MM.1S (cell line): Measurements from ENCODE around the gene GNPNAT1.
"Not testable (repeated sequence)": the region's sequence is repeated elsewhere in the genome, so short reads cannot be mapped to it uniquely, and the experiment has no call there.

Experiments used
- DNase-seq: peaks from one replicate; pipeline ENCODE4 v3.0.0-alpha.2; 2015
- H2AFZ ChIP-seq: fragments of 300-600 bp; sonication (generic); 2 replicates; pipeline ENCODE4 v1.6.0; 2016; ENCODE audit warnings: antibody characterized with exemption, low read length
- H3F3A ChIP-seq: fragments of 300-600 bp; sonication (generic); 2 replicates; pipeline ENCODE4 v1.6.1; 2016; ENCODE audit warnings: mild to moderate bottlenecking, antibody characterized with exemption, low read length, moderate library complexity, mixed read lengths; ENCODE audit not compliant: insufficient read depth
- H3K27ac ChIP-seq: fragments of 300-600 bp; sonication (generic); 2 replicates; pipeline ENCODE4 v1.5.1; 2016; ENCODE audit warnings: mild to moderate bottlenecking, low read length
- H3K27me3 ChIP-seq: fragments of 300-600 bp; sonication (generic); replicated peaks from 2 replicates; pipeline ENCODE4 v1.6.0; 2016; ENCODE audit warnings: low read length; ENCODE audit not compliant: insufficient read depth
- H3K36me3 ChIP-seq: fragments of 300-600 bp; sonication (generic); replicated peaks from 2 replicates; pipeline ENCODE4 v1.6.1; 2016; ENCODE audit warnings: mild to moderate bottlenecking, low read length, mixed read lengths; ENCODE audit not compliant: insufficient read depth
- H3K4me1 ChIP-seq: fragments of 300-600 bp; sonication (generic); 2 replicates; pipeline ENCODE4 v1.6.1; 2016; ENCODE audit warnings: low read length, mixed read lengths
- H3K4me2 ChIP-seq: fragments of 300-600 bp; sonication (generic); 2 replicates; pipeline ENCODE4 v1.6.0; 2016; ENCODE audit warnings: low read depth, low read length
- H3K4me3 ChIP-seq: fragments of 300-600 bp; sonication (generic); 2 replicates; pipeline ENCODE4 v1.5.1; 2016; ENCODE audit warnings: low read length, mixed read lengths
- H3K79me2 ChIP-seq: fragments of 300-600 bp; sonication (generic); 2 replicates; pipeline ENCODE4 v1.6.1; 2016; ENCODE audit warnings: mixed run types, low read length, mixed read lengths
- H3K9ac ChIP-seq: fragments of 300-600 bp; sonication (generic); 2 replicates; pipeline ENCODE4 v1.6.1; 2016; ENCODE audit warnings: low read length, mixed read lengths
- H3K9me2 ChIP-seq: fragments of 300-600 bp; sonication (generic); replicated peaks from 2 replicates; pipeline ENCODE4 v1.6.1; 2016; ENCODE audit warnings: mild to moderate bottlenecking, low read length, mixed read lengths; ENCODE audit not compliant: insufficient read depth
- H3K9me3 ChIP-seq: fragments of 300-600 bp; sonication (generic); replicated peaks from 2 replicates; pipeline ENCODE4 v1.6.1; 2016; ENCODE audit warnings: mild to moderate bottlenecking, low read length, mixed read lengths; ENCODE audit not compliant: insufficient read depth
- H4K20me1 ChIP-seq: fragments of 300-600 bp; sonication (generic); 2 replicates; pipeline ENCODE4 v1.6.1; 2016; ENCODE audit warnings: mild to moderate bottlenecking, low read length, moderate library complexity, mixed read lengths; ENCODE audit not compliant: insufficient read depth
- EZH2 ChIP-seq: fragments of 300-600 bp; sonication (generic); optimal IDR thresholded peaks from 2 replicates; pipeline ENCODE3; 2017; ENCODE audit warnings: low read depth, mild to moderate bottlenecking, antibody characterized with exemption, low read length, mixed read lengths
- EZH2phosphoT487 ChIP-seq: fragments of 300-600 bp; sonication (generic); IDR thresholded peaks from 2 replicates; pipeline ENCODE4 v1.6.1; 2018; ENCODE audit warnings: antibody characterized with exemption, low read length
- TF ChIP-seq, protein P1 (sequence below): fragments of 300-600 bp; sonication (generic); IDR thresholded peaks from 2 replicates; pipeline ENCODE4 v1.5.1; 2016; ENCODE audit warnings: antibody characterized with exemption, low read length, mixed read lengths

The GNPNAT1 gene

DNA sequence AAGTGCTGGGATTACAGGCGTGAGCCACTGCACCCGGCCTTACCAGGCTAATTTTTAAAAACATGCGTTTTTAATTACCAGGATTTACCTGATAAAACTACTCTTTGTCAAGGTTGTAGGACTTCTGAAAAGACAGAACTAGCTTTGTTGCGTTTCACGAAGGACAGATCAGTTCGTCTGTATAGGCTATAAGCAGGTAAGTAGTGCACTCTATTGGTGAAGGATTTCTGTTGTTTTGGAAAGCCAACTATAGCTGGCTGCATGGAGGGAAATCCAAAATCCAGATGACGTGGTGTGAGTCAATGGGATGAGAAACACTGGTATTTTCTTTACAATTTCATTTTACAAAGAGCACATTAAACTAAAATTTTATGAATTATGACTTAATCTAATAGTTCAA is 14.6 kb downstream of the GNPNAT1 start:
- Histone ChIP-seq H3K4me2 (no peak overlapping the region), H3K9me3 (no peaks in the 10 kb centered on the region), H3F3A (no peaks in the 10 kb centered on the region), H3K27me3 (no peaks in the 10 kb centered on the region), H3K27ac (no peak overlapping the region), H3K4me3 (no peak overlapping the region), H2AFZ (no peak overlapping the region), H3K36me3 (no peaks in the 10 kb centered on the region), H3K9ac (no peak overlapping the region), H3K4me1 (no peaks in the 10 kb centered on the region), H3K79me2 (no peaks in the 10 kb centered on the region), H3K9me2 (no peaks in the 10 kb centered on the region), H4K20me1 (no peaks in the 10 kb centered on the region)
- TF ChIP-seq EZH2 (no peak), EZH2phosphoT487 (no peak)
- TF ChIP-seq, protein P1, sequence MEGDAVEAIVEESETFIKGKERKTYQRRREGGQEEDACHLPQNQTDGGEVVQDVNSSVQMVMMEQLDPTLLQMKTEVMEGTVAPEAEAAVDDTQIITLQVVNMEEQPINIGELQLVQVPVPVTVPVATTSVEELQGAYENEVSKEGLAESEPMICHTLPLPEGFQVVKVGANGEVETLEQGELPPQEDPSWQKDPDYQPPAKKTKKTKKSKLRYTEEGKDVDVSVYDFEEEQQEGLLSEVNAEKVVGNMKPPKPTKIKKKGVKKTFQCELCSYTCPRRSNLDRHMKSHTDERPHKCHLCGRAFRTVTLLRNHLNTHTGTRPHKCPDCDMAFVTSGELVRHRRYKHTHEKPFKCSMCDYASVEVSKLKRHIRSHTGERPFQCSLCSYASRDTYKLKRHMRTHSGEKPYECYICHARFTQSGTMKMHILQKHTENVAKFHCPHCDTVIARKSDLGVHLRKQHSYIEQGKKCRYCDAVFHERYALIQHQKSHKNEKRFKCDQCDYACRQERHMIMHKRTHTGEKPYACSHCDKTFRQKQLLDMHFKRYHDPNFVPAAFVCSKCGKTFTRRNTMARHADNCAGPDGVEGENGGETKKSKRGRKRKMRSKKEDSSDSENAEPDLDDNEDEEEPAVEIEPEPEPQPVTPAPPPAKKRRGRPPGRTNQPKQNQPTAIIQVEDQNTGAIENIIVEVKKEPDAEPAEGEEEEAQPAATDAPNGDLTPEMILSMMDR, result no peak
- no peak for DNase-seq

DNA sequence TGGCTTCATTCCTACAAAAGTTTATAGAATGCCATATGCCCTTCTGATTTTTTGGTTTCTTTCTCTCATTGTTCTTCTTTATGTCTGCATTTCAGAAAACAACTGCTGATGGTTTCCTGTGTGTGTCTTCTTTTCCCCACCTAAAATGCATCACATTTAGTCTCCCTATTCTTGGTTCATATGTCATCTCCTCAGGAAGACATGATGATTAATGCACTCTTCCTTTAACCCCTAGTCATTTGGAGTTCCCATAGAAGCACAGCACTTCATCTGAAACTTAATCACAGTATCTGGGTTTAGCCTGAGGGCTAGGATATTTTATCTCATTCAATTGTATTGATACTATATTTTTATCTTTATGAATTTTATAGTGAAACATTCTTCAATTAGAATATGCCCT is 21.5 kb downstream of the GNPNAT1 start:
- H3K9me2 ChIP-seq, result no peaks in the 10 kb centered on the region
- H3K27ac ChIP-seq, result no peak overlapping the region
- no peak for DNase-seq
- no peaks in the 10 kb centered on the region for H4K20me1 ChIP-seq
- H3K4me2 ChIP-seq, result no peak overlapping the region
- no peaks in the 10 kb centered on the region for H3K4me1 ChIP-seq
- H3K9me3 ChIP-seq, result no peaks in the 10 kb centered on the region
- no peak overlapping the region for H3K4me3 ChIP-seq
- H2AFZ ChIP-seq, result no peak overlapping the region
- no peaks in the 10 kb centered on the region for H3K36me3 ChIP-seq
- H3K27me3 ChIP-seq, result no peaks in the 10 kb centered on the region
- no peaks in the 10 kb centered on the region for H3F3A ChIP-seq
- no peak overlapping the region for H3K9ac ChIP-seq
- no peaks in the 10 kb centered on the region for H3K79me2 ChIP-seq
- TF ChIP-seq, protein P1, result no peak
- TF ChIP-seq EZH2, result no peak
- TF ChIP-seq EZH2phosphoT487, result no peak

DNA sequence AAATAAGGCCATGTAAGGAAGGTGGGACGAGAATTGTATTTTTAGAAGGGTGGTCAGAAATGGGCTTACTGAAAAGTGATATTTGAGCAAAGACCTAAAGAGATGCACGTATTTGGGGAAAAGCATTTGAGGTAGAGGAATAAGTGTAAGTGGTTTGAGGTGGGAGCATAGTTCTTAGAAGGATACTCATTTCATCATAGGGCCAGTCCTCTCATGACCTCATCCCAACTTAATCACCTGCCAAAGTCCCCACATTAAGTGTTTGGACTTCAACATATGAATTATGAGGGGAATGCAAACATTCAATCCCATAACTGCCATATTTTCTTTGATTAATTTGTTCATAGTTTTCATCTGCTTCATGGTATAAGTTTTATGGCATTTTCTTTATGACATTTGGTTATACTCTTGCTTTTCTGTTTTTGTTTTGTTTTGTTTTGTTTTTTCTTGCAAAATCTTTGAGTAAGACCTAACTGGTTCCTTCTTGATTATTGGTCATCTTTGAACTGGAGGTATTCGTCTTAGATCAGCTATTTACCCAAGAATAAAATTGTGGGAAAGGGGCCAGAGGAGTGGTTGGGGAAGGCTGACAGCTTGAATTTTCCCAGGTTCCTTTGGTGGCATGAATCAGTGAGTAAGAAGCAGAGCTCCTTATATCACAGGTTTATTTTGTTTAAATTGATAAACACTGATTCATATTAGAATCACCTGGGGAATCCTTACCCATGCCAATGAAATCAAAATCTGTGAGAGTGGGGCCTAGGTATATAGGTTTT is 24.2 kb downstream of the GNPNAT1 start:
- TF ChIP-seq EZH2 (no peak), EZH2phosphoT487 (no peak)
- TF ChIP-seq, protein P1, result no peak
- no peak overlapping the region for H3K4me2 ChIP-seq
- no peaks in the 10 kb centered on the region for H3K36me3 ChIP-seq
- no peaks in the 10 kb centered on the region for H3K9me2 ChIP-seq
- no peak overlapping the region for H3K4me3 ChIP-seq
- DNase-seq, result no peak
- H3K9me3 ChIP-seq, result no peaks in the 10 kb centered on the region
- H3K79me2 ChIP-seq, result no peaks in the 10 kb centered on the region
- no peaks in the 10 kb centered on the region for H4K20me1 ChIP-seq
- no peak overlapping the region for H3K9ac ChIP-seq
- H3K4me1 ChIP-seq, result no peaks in the 10 kb centered on the region
- H2AFZ ChIP-seq, result no peak overlapping the region
- H3K27me3 ChIP-seq, result no peaks in the 10 kb centered on the region
- H3K27ac ChIP-seq, result no peak overlapping the region
- H3F3A ChIP-seq, result no peaks in the 10 kb centered on the region

DNA sequence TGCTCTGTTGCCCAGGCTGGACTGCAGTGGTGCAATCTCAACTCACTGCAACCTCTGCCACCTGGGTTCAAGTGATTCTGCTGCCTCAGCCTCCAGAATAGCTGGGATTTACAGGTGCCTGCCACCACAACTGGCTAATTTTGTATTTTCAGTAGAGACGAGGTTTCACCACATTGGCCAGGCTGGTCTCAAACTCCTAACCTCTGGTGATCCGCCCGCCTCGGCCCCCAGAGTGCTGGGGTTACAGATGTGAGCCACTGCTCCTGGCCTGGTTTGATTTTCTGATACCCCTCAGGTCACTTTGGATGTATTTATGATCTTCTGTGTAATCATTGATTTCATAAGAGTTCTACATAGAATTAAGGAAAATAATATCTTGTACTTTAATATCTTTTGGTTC is 28.5 kb downstream of the GNPNAT1 start:
- H2AFZ ChIP-seq, H3K36me3 ChIP-seq, H3K27me3 ChIP-seq, H3K9ac ChIP-seq, H4K20me1 ChIP-seq, H3K27ac ChIP-seq, DNase-seq, H3K9me3 ChIP-seq, H3K4me1 ChIP-seq, H3K4me3 ChIP-seq, H3F3A ChIP-seq, H3K79me2 ChIP-seq, H3K4me2 ChIP-seq, H3K9me2 ChIP-seq: not testable (repeated sequence)
